ENCODE data around the gene GPATCH1. TPM values are rescaled to one million over a fixed set of nuclear protein-coding genes. Genes with fewer than 3 reads are reported as not detected.

GPATCH1 gene
- total RNA-seq, 1 donor from 2014 or later: 4.4 TPM

- Histone ChIP-seq H3K27ac (no peak overlapping the region), H3K4me3 (no peak overlapping the region), H3K9me3 (no peaks in the 10 kb centered on the region), H3K27me3 (no peaks in the 10 kb centered on the region), H3K36me3 (no peaks in the 10 kb centered on the region), H3K4me1 (no peaks in the 10 kb centered on the region)
- TF ChIP-seq CTCF (IDR thresholded peaks at IDR 0.05): no peak
- DNase-seq (ENCODE audit: low spot score in 2 of 2): no peak
- intact Hi-C loops (cut with DNase I): no loop called here
These were observed 30.9 kb upstream of the GPATCH1 start for GRCh38 chr19:33050110-33050509.

GRCh38 chr19:33052352-33052972 lies 28.5 kb upstream of the GPATCH1 start:
- Histone ChIP-seq H3K27ac (no peak overlapping the region), H3K9me3 (no peaks in the 10 kb centered on the region), H3K4me3 (no peak overlapping the region), H3K4me1 (no peaks in the 10 kb centered on the region), H3K27me3 (no peaks in the 10 kb centered on the region), H3K36me3 (no peaks in the 10 kb centered on the region)
- DNase-seq (ENCODE audit: low spot score in 2 of 2): no peak
- TF ChIP-seq CTCF (IDR thresholded peaks at IDR 0.05): no peak
- intact Hi-C loops (cut with DNase I): no loop called here

DNA sequence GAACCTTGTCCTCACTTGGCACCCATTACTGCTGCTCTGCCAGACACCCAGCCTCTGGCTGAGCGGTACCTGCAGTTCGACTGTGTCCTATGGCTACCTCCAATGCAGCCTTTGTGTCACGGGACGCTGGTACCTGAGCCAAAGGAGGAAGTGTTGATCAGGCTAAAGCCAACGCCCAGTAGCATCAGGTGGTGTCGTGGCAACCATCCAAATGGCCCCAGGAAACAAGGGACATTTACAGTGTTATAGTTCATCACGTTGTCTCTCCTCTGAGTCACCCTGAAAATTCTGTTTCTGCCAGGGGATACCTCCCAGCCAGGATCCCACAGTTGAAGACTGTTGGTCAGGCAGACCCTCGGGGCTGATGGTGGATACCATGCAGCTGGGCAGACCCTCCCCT lies 26.4 kb upstream of the GPATCH1 start:
- Histone ChIP-seq H3K36me3 (no peaks in the 10 kb centered on the region), H3K27me3 (no peaks in the 10 kb centered on the region), H3K4me1 (no peaks in the 10 kb centered on the region), H3K9me3 (no peaks in the 10 kb centered on the region), H3K4me3 (no peak overlapping the region), H3K27ac (no peak overlapping the region)
- intact Hi-C loops (cut with DNase I): no loop called here
- TF ChIP-seq CTCF (IDR thresholded peaks at IDR 0.05): no peak
- no peak for DNase-seq (ENCODE audit: low spot score in 2 of 2)

GRCh38 chr19:33055718-33056117 lies 25.3 kb upstream of the GPATCH1 start:
- Histone ChIP-seq H3K27ac (no peak overlapping the region), H3K9me3 (no peaks in the 10 kb centered on the region), H3K36me3 (no peaks in the 10 kb centered on the region), H3K4me3 (no peak overlapping the region), H3K27me3 (no peaks in the 10 kb centered on the region), H3K4me1 (no peaks in the 10 kb centered on the region)
- TF ChIP-seq CTCF (IDR thresholded peaks at IDR 0.05): no peak
- DNase-seq (ENCODE audit: low spot score in 2 of 2): no peak
- intact Hi-C loops (cut with DNase I): no loop called here

DNA sequence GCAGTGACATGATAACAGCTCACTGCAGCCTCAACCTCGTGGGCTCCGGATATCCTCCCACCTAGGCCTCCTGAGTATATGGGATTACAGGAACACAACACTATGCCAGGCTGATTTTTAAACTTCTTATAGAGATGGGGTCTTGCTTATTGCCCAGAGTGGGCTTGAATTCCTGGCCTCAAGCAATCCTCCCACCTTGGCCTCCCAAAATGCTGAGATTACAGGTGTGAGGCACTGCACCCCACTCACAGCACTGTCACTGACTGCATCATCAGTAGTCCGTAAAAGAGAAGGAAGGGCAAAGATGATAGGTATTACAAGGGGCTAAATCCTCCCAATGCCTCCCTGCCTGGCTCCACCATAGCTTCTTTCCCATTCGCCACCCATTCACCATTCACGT lies 20.4 kb upstream of the GPATCH1 start:
- H3K27me3 ChIP-seq: peaks cover 11% of the 10 kb centered on the region
- no peak for TF ChIP-seq CTCF (IDR thresholded peaks at IDR 0.05)
- no peak overlapping the region for H3K27ac ChIP-seq
- H3K9me3 ChIP-seq: no peaks in the 10 kb centered on the region
- H3K4me3 ChIP-seq: no peak overlapping the region
- intact Hi-C loops (cut with DNase I): no loop called here
- DNase-seq (ENCODE audit: low spot score in 2 of 2): no peak
- no peaks in the 10 kb centered on the region for H3K36me3 ChIP-seq
- no peaks in the 10 kb centered on the region for H3K4me1 ChIP-seq

DNA sequence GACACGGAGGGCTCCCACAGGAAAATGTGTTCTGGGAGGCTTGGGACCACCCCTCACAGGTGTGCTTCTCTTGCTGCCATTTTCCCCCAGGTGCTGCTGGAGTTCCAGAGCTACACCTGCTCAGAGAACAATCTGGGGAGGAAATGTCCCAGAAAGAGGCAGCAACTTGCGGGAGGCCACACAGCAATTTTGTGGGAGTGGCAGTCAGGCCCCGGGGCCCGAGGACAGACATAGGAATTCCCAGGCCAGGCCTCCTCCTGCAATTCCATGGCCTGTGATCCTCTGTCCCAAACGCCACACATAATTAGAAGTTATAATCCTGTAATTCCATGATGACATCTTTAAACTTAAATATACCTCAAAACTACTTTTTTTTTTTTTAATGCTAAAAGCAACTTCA lies 18.1 kb upstream of the GPATCH1 start:
- TF ChIP-seq CTCF (IDR thresholded peaks at IDR 0.05): no peak

More for the DNA sequence above, 18.1 kb upstream of the GPATCH1 start:
- intact Hi-C loops (cut with DNase I): no loop called here
- Histone ChIP-seq H3K27ac (no peak overlapping the region), H3K27me3 (peaks cover 11% of the 10 kb centered on the region), H3K36me3 (no peaks in the 10 kb centered on the region), H3K9me3 (no peaks in the 10 kb centered on the region), H3K4me1 (no peaks in the 10 kb centered on the region), H3K4me3 (no peak overlapping the region)
- DNase-seq (ENCODE audit: low spot score in 2 of 2): no peak
